HUES64 (cell line): Measurements from ENCODE around the gene PEAK3.
A peak's percentile ranks its signal among the peaks of the same experiment; 100 is the strongest.

Experiments
- H3K27ac ChIP-seq: 2 replicates; pipeline ENCODE4 v1.7.0; 2013; ENCODE audit warnings: low read depth, low read length, inconsistent platforms
- H3K27me3 ChIP-seq: 2 replicates; pipeline ENCODE4 v1.6.1; 2013; ENCODE audit warnings: mild to moderate bottlenecking, low read length; ENCODE audit not compliant: insufficient read depth
- H3K36me3 ChIP-seq: 2 replicates; pipeline ENCODE4 v1.6.1; 2013; ENCODE audit warnings: mild to moderate bottlenecking, low read length; ENCODE audit not compliant: insufficient read depth
- H3K4me1 ChIP-seq: 2 replicates; pipeline ENCODE4 v1.6.1; 2013; ENCODE audit warnings: mild to moderate bottlenecking, low read length, moderate library complexity; ENCODE audit not compliant: insufficient read depth
- H3K4me3 ChIP-seq: 2 replicates; pipeline ENCODE4 v1.5.1; 2013; ENCODE audit warnings: mild to moderate bottlenecking, low read length, moderate library complexity
- H3K9ac ChIP-seq: 2 replicates; pipeline ENCODE4 v1.6.1; 2013; ENCODE audit warnings: mild to moderate bottlenecking, low read depth, low read length
- H3K9me3 ChIP-seq: 2 replicates; pipeline ENCODE4 v1.6.1; 2013; ENCODE audit warnings: low read depth, low read length; ENCODE audit not compliant: insufficient read depth
- WGBS: fragments of 150-250, 120-280 bp; methylation state at CpG from one replicate; pipeline ENCODE4 v1.1.7; 2013; ENCODE audit warnings: missing lambda C conversion rate; 5-methylcytosine and 5-hydroxymethylcytosine counted together

The PEAK3 gene

GRCh38 chr19:2237869-2238153 lies 44.2 kb downstream of the PEAK3 start:
- WGBS: 87% methylated on average over 6 of the region's 6 CpGs
- H3K4me3 ChIP-seq: peak overlapping the region; percentile 77
- H3K9ac ChIP-seq: no peak overlapping the region
- H3K27ac ChIP-seq: no peak overlapping the region
- peaks cover 33% of the 10 kb centered on the region for H3K4me1 ChIP-seq
- peaks cover 42% of the 10 kb centered on the region for H3K36me3 ChIP-seq
- no peaks in the 10 kb centered on the region for H3K27me3 ChIP-seq
- H3K9me3 ChIP-seq: no peaks in the 10 kb centered on the region

- Histone ChIP-seq H3K4me1 (peaks cover 33% of the 10 kb centered on the region), H3K27me3 (no peaks in the 10 kb centered on the region), H3K27ac (peak overlapping the region; percentile 95), H3K9me3 (no peaks in the 10 kb centered on the region), H3K36me3 (peaks cover 37% of the 10 kb centered on the region), H3K9ac (peak overlapping the region; percentile 93), H3K4me3 (peak overlapping the region; percentile 77)
- WGBS: 45% methylated on average over 43 of the region's 43 CpGs
Observed at GRCh38 chr19:2237051-2237868, 44.7 kb downstream of the PEAK3 start.

- peaks cover 35% of the 10 kb centered on the region for H3K36me3 ChIP-seq
- peaks cover 33% of the 10 kb centered on the region for H3K4me1 ChIP-seq
- under 1% methylated on average over 80 of the region's 80 CpGs for WGBS
Observed at GRCh38 chr19:2236314-2237050, 45.5 kb downstream of the PEAK3 start, which contains the start of the genes PLEKHJ1 and SF3A2. PLEKHJ1 (minus strand) TSS chr19:2236329; CDS start chr19:2236248, 81 bp downstream. SF3A2 (plus strand) TSS chr19:2236824; CDS start chr19:2243419, 6,595 bp downstream.

GRCh38 chr19:2236064-2236313 lies 46.0 kb downstream of the PEAK3 start:
- Histone ChIP-seq H3K27me3 (no peaks in the 10 kb centered on the region), H3K27ac (peak overlapping the region; percentile 71), H3K4me3 (peak overlapping the region; percentile 77), H3K36me3 (peaks cover 30% of the 10 kb centered on the region), H3K9me3 (no peaks in the 10 kb centered on the region), H3K4me1 (peaks cover 33% of the 10 kb centered on the region), H3K9ac (peak overlapping the region; percentile 86)
- WGBS: 1% methylated on average over 28 of the region's 28 CpGs

More at GRCh38 chr19:2236314-2237050, 45.5 kb downstream of the PEAK3 start, which contains the start of the genes PLEKHJ1 and SF3A2:
- Histone ChIP-seq H3K27me3 (no peaks in the 10 kb centered on the region), H3K27ac (peak within 1 kb of the TSS; percentile 95), H3K4me3 (peak within 1 kb of the TSS; percentile 77), H3K9me3 (no peaks in the 10 kb centered on the region), H3K9ac (peak within 1 kb of the TSS; percentile 93)

GRCh38 chr19:2235381-2236063 lies 46.5 kb downstream of the PEAK3 start:
- Histone ChIP-seq H3K36me3 (peaks cover 27% of the 10 kb centered on the region), H3K27me3 (no peaks in the 10 kb centered on the region), H3K9me3 (no peaks in the 10 kb centered on the region), H3K27ac (peak overlapping the region; percentile 71), H3K9ac (peak overlapping the region; percentile 86), H3K4me1 (peaks cover 29% of the 10 kb centered on the region), H3K4me3 (peak overlapping the region; percentile 77)
- WGBS: under 1% methylated on average over 48 of the region's 48 CpGs

GRCh38 chr19:2234996-2235380 lies 47.0 kb downstream of the PEAK3 start:
- WGBS: 60% methylated on average over 6 of the region's 6 CpGs
- Histone ChIP-seq H3K27me3 (no peaks in the 10 kb centered on the region), H3K36me3 (peaks cover 31% of the 10 kb centered on the region), H3K27ac (no peak overlapping the region), H3K4me3 (peak overlapping the region; percentile 77), H3K4me1 (peaks cover 24% of the 10 kb centered on the region), H3K9ac (peak overlapping the region; percentile 86), H3K9me3 (no peaks in the 10 kb centered on the region)

- peaks cover 14% of the 10 kb centered on the region for H3K4me1 ChIP-seq
- 96% methylated on average over 25 of the region's 25 CpGs for WGBS
Observed at GRCh38 chr19:2233601-2234280, 48.2 kb downstream of the PEAK3 start.

GRCh38 chr19:2232286-2233151 lies 49.5 kb downstream of the PEAK3 start:
- no peak overlapping the region for H3K9ac ChIP-seq
- H3K27ac ChIP-seq: no peak overlapping the region; the same call in 1 of the 2 replicates
- H3K4me3 ChIP-seq: no peak overlapping the region
- no peaks in the 10 kb centered on the region for H3K27me3 ChIP-seq
- WGBS: 92% methylated on average over 30 of the region's 30 CpGs
- H3K9me3 ChIP-seq: no peaks in the 10 kb centered on the region
- H3K36me3 ChIP-seq: peaks cover 40% of the 10 kb centered on the region
- 0 out of 2 replicates have a peak, but pooled peaks cover 2% of the 10 kb centered on the region for H3K4me1 ChIP-seq

More at GRCh38 chr19:2233601-2234280, 48.2 kb downstream of the PEAK3 start:
- Histone ChIP-seq H3K36me3 (peaks cover 42% of the 10 kb centered on the region), H3K27me3 (no peaks in the 10 kb centered on the region), H3K27ac (no peak overlapping the region), H3K4me3 (no peak overlapping the region), H3K9ac (no peak overlapping the region), H3K9me3 (no peaks in the 10 kb centered on the region)

GRCh38 chr19:2231621-2232221 lies 50.3 kb downstream of the PEAK3 start:
- no peak overlapping the region for H3K27ac ChIP-seq
- no peak overlapping the region for H3K4me3 ChIP-seq
- WGBS: 93% methylated on average over 21 of the region's 21 CpGs
- no peaks in the 10 kb centered on the region for H3K9me3 ChIP-seq
- peaks cover 45% of the 10 kb centered on the region for H3K36me3 ChIP-seq
- no peaks in the 10 kb centered on the region for H3K27me3 ChIP-seq
- H3K4me1 ChIP-seq: no peaks in the 10 kb centered on the region
- H3K9ac ChIP-seq: no peak overlapping the region
